Adrenal gland (tissue), 12 donors: ENCODE results near the gene DSG2. TPM values are rescaled to one million over a fixed set of nuclear protein-coding genes. Genes with fewer than 3 reads are reported as not detected.

ENCODE experiments used
- DNase-seq, 7 donors: peaks; one replicate each; pipeline ENCODE4 v3.0.0-alpha.2; 2019 to 2020
- H3K27ac ChIP-seq, 5 donors: fragments of 200-600 bp; sonication (generic) in 4 of 5; 1 replicate in 3 of 5; 2 replicates in 2 of 5; pipeline versions ENCODE4 v1.5.1 to v1.8.0; 2016 to 2020; ENCODE audit warnings: mild to moderate bottlenecking in 1 of 5
- H3K27me3 ChIP-seq: fragments of 200-600 bp; 2 replicates; pipeline ENCODE4 v1.8.0; 2021
- H3K36me3 ChIP-seq, 2 donors: fragments of 200-600 bp; replicated peaks in 1 of 2; 1 replicate in 1 of 2; 2 replicates in 1 of 2; pipeline versions ENCODE4 v1.5.1 to v1.8.0; 2018 to 2022
- H3K4me1 ChIP-seq, 2 donors: fragments of 200-600 bp; replicated peaks in 1 of 2; 1 replicate in 1 of 2; 2 replicates in 1 of 2; pipeline versions ENCODE4 v1.5.1 to v1.8.0; 2018 to 2021
- H3K4me3 ChIP-seq, 4 donors: fragments of 200-600 bp; sonication (generic) in 3 of 4; one replicate each; pipeline ENCODE4 v1.5.1; 2016 to 2018
- H3K9me3 ChIP-seq, 3 donors: fragments of 200-600 bp; sonication (generic) in 1 of 3; replicated peaks in 1 of 3; 1 replicate in 2 of 3; 2 replicates in 1 of 3; pipeline versions ENCODE4 v1.5.1 to v1.8.0; 2016 to 2021
- POLR2A ChIP-seq, 2 donors: fragments of 450-650 bp; IDR thresholded peaks; one replicate each; pipeline ENCODE4 v1.6.1; 2017; ENCODE audit warnings: antibody characterized with exemption in 2 of 2, mild to moderate bottlenecking in 2 of 2, moderate library complexity in 1 of 2
- WGBS, 4 donors: extraction: QIAGEN DNeasy Blood & Tissue Kit in 2 of 4; methylation state at CpG; one replicate each; pipeline versions ENCODE4 v1.1.5 to v1.1.7; 2013 to 2017; 5-methylcytosine and 5-hydroxymethylcytosine counted together
- intact Hi-C, 2 donors: fragments of 100-400 bp; cut with DNase I; formaldehyde crosslinking; loops; one replicate each; pipeline versions ENCODE4 v1.14.1 to v1.15.0; 2022 to 2023
- polyA plus RNA-seq, 3 donors: library from polyadenylated mRNA; stranded (reverse); fragments of 200-250 nt in 2 of 3; fragments of 350-450 nt in 1 of 3; fragmentation: Illumina TruSeq in 1 of 3; extraction: RNeasy Lipid Tissue Mini Kit (QIAGEN cat#74804) in 1 of 3; gene quantifications; one replicate each; pipeline ENCODE4 v1.2.3, GENCODE V29; 2013 to 2014
- total RNA-seq, 9 donors: library from RNA; depleted of rRNA in 4 of 9; stranded (reverse); fragments of >200 nt in 4 of 9; fragments of 120-200 nt in 1 of 9; fragmentation: NEBNext Ultra II Directional in 1 of 9; extraction: Animal tissue kit (Norgen Biotek cat#: 25700) in 1 of 9; gene quantifications; one replicate each; pipeline versions ENCODE4 v1.1.0 to v1.2.4, GENCODE V29; 2013 to 2023
- TF ChIP-seq, protein P1 (sequence below), 6 experiments: fragments of 450-650 bp in 4 of 6; fragments of 200-600 bp in 2 of 6; sonication (generic) in 1 of 6; IDR thresholded peaks; 1 replicate in 5 of 6; 2 replicates in 1 of 6; pipeline versions ENCODE4 v1.5.1 to v1.8.0; 2016 to 2021; ENCODE audit warnings: antibody characterized with exemption in 6 of 6, mild to moderate bottlenecking in 2 of 6, moderate library complexity in 1 of 6
- donor health status: healthy with polysubstance abuse.
- donor health status: Bipolar disorder and iron deficiency.
- donor health status: DM: yes; HTN: yes; CAD: no.
- donor health status: DM: no; HTN: no; CAD: no.
- donor health status: DM: no; HTN: no; CAD: no.
- donor health status: DM: yes; HTN: yes; CAD: no.

The DSG2 gene
- total and polyA plus RNA-seq, 12 donors = 0.32 to 6.8 (median 2.1) TPM

DNA sequence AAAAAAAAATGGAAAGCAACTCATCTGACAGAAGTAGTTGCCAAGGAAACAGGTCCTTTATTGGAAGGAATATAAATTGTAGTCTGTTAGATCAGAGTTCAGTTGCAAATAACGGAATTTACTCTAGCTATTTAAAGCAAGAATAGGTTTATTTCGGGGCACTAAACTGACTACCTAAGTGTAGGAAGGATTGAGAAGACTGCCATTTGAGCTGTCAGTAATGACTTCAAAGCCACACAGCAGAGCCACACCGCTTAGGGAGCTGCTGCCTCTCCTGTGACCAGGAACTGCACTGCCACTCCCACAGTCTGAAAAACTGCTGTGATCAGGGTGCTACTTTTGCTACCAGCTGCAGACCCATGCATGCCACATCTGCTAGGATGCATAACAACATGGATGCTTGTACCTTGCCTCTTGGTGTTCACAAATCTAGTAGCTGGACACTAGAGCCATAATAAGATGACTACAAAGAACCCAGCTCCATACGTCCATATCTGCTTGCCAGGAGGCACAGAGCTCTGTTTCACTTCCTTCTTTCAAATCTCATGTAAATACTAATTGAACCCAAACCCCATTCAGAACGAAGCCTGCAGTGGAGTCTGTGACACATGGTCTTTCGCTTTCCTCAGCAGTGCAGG lies 2.2 kb downstream of the DSG2 start:
- DNase-seq = no peak
- intact Hi-C loops = no loop called here
- Histone ChIP-seq H3K36me3 (no peaks in the 10 kb centered on the region), H3K4me1 (peaks cover 8% of the 10 kb centered on the region in 2 donors), H3K27ac (no peak overlapping the region), H3K4me3 (no peak overlapping the region), H3K27me3 (no peaks in the 10 kb centered on the region), H3K9me3 (no peaks in the 10 kb centered on the region)
- WGBS, 4 donors = 77 to 84% (median 80%) methylated on average over 6 of the region's 6 CpGs
- TF ChIP-seq, protein P1, sequence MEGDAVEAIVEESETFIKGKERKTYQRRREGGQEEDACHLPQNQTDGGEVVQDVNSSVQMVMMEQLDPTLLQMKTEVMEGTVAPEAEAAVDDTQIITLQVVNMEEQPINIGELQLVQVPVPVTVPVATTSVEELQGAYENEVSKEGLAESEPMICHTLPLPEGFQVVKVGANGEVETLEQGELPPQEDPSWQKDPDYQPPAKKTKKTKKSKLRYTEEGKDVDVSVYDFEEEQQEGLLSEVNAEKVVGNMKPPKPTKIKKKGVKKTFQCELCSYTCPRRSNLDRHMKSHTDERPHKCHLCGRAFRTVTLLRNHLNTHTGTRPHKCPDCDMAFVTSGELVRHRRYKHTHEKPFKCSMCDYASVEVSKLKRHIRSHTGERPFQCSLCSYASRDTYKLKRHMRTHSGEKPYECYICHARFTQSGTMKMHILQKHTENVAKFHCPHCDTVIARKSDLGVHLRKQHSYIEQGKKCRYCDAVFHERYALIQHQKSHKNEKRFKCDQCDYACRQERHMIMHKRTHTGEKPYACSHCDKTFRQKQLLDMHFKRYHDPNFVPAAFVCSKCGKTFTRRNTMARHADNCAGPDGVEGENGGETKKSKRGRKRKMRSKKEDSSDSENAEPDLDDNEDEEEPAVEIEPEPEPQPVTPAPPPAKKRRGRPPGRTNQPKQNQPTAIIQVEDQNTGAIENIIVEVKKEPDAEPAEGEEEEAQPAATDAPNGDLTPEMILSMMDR (IDR thresholded peaks at IDR 0.05) = no peak
- TF ChIP-seq POLR2A (IDR thresholded peaks at IDR 0.05) = no peak

DNA sequence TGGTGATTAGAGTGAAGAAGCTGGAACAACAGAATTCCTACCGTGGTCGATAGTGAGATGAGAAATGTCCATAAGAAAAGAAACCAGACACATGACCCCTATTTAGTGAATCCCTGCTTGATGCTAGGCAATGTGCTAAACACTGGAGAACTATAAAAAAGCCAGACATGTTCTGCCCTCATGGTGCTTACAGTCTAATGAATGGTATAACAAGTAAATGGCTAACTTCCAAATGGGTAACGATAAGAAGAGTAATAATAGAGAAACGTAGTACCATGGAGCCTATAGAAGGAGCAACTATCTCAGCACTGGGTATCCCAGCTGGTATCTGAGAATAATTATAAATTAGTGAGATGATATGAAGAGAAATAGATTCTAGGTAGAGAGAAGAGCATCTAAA lies 5.0 kb downstream of the DSG2 start:
- Histone ChIP-seq H3K9me3 (no peaks in the 10 kb centered on the region), H3K27ac (no peak overlapping the region), H3K4me1 (peaks cover 8% of the 10 kb centered on the region in 2 donors), H3K27me3 (no peaks in the 10 kb centered on the region), H3K36me3 (no peaks in the 10 kb centered on the region), H3K4me3 (no peak overlapping the region)
- no peak for DNase-seq
- 90 to 95% (median 94%) methylated on average over 4 of the region's 4 CpGs for WGBS, 4 donors
- intact Hi-C loops = no loop called here
- TF ChIP-seq, protein P1 (IDR thresholded peaks at IDR 0.05) = no peak
- no peak for TF ChIP-seq POLR2A (IDR thresholded peaks at IDR 0.05)

DNA sequence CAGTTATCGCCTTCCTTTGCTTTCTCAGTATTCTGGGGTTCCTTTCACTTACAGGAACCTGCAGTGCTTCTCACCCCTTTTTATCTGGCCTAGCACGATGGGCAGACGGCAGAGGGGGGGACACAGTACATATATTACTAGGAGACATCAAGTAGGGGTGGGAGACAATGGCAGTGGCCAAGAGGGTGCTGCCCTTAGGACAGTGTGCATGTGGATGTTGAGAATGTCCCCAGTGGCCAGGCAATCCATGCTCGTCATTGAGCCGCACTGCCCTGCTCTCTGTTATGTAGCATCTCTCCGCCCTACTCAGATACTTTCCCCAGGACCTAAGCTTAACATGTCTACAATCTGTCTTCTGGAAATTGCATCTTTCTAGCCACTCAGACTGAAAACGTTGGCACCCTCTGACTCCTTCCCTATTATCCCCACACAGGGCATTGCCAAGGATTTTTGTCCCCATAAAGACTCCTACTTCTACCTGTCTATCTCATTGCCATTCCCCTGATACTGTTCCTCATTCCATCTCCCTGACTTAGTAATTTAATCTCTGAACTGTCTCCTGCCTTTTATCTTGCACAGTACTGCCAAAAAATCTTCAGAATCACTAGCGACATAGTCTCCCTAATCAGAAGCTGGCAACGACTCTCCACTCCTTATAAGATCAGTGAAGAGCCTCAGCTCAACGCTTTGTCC lies 6.6 kb downstream of the DSG2 start:
- intact Hi-C loops = no loop called here

DNA sequence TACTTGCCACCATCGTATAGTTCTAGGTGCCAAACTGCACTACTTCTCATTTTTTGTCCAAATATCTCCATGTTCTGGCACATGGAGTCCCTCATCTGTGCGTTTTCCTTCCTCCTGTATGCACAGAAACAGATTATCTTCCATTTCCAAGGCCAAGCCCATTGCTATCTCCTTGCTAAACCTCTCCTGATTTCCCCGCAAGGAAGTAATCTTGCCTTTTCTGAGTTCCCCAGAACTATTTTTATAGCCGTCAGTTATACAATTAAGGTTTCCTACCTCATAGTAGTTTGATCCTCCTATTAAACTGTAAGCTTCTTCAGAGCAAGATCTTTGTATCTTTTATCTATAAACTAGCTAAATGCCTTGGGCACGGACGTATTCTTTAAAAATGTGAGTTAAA lies 7.2 kb downstream of the DSG2 start:
- 60 to 74% (median 64%) methylated on average over 6 of the region's 6 CpGs for WGBS, 4 donors
- no peak for DNase-seq
- H3K4me1 ChIP-seq = no peaks in the 10 kb centered on the region
- H3K4me3 ChIP-seq = no peak overlapping the region
- TF ChIP-seq, protein P1 (IDR thresholded peaks at IDR 0.05) = no peak
- TF ChIP-seq POLR2A (IDR thresholded peaks at IDR 0.05) = no peak
- H3K27me3 ChIP-seq = no peaks in the 10 kb centered on the region
- H3K27ac ChIP-seq = no peak overlapping the region
- intact Hi-C loops = no loop called here
- no peaks in the 10 kb centered on the region for H3K36me3 ChIP-seq
- H3K9me3 ChIP-seq = no peaks in the 10 kb centered on the region

More for the DNA sequence above, 6.6 kb downstream of the DSG2 start:
- no peak for DNase-seq
- Histone ChIP-seq H3K36me3 (no peaks in the 10 kb centered on the region), H3K4me3 (no peak overlapping the region), H3K9me3 (no peaks in the 10 kb centered on the region), H3K27ac (no peak overlapping the region), H3K27me3 (no peaks in the 10 kb centered on the region), H3K4me1 (no peaks in the 10 kb centered on the region)
- TF ChIP-seq, protein P1 (IDR thresholded peaks at IDR 0.05) = no peak
- TF ChIP-seq POLR2A (IDR thresholded peaks at IDR 0.05) = no peak
- 74 to 82% (median 77%) methylated on average over 10 of the region's 10 CpGs for WGBS, 4 donors
